Limb (tissue), 2 donors: ENCODE measurements around the gene ZNF805.
"Not testable (repeated sequence)": the region's sequence is repeated elsewhere in the genome, so short reads cannot be mapped to it uniquely, and the experiment has no call there.

Source experiments
- DNase-seq, 2 donors: peaks; one replicate each; pipeline ENCODE4 v3.0.0-alpha.2; 2016; ENCODE audit errors: extremely low spot score in 2 of 2

The ZNF805 gene

DNA sequence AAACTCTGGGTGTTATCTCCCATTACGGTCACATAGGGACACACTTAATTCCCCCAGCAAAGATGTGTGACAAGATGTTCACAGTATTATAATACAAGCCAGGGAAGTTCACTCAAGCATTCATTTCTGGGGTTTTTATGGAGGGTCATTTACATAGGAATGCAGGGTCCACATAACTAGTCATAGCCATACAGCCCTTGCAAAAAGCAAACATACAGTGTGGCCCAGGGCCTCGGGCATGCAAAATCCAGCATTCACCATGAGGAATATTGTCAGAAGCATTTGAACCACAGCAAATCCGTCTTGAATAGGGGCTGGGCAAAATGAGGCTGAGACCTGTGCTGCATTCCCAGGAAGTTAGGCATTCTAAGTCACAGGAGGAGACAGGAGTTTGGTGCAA, 26.9 kb downstream of the ZNF805 start:
- DNase-seq, result no peak

GRCh38 chr19:57269515-57270250, 29.3 kb downstream of the ZNF805 start:
- DNase-seq, result no peak

- DNase-seq, result no peak
Observed at GRCh38 chr19:57271280-57271679, 30.8 kb downstream of the ZNF805 start.

GRCh38 chr19:57273014-57273413, 32.6 kb downstream of the ZNF805 start:
- DNase-seq, result no peak

- no peak for DNase-seq
Observed at GRCh38 chr19:57276430-57276829, 36.0 kb downstream of the ZNF805 start.

GRCh38 chr19:57278481-57278880, 38.0 kb downstream of the ZNF805 start:
- DNase-seq, result not testable (repeated sequence)

DNA sequence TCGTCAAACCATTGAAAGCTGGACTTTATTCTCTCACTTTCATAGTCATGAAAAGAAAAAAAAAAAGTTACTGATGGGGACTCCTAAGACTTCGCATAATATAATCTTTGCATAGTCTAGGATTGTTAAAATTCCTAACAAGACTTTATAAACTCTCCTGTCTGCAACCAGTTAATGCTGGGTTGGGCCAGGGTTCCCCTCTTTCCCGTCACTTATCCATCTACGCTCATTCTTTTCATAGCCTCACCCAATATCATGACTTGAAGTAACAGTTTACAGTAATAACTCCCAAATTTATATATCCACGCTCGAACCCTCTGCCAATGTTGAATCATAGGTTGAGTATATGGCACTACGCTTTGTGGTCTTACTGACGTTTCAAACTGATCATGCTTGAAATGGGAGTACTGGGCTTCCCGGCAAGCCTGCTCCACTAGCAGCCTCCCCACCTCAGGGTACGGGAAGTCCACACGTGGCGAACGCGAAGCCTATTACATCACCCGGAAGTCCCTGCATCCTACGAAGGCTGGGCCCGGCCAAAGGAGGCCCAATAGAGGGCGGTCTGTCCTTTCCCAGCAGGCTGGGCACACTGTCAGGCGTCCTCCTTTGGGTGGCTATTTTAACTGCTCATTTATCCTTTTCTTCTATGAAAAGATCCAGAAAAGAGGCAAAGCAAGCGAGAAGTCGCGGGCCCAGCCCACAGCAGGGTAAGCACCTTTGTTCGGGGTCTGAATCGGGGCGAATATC, 39.2 kb downstream of the ZNF805 start:
- peak; percentile 93 to 97 for DNase-seq

GRCh38 chr19:57280165-57280961, 39.9 kb downstream of the ZNF805 start, which contains the start of gene ZNF460:
ZNF460 (plus strand) TSS chr19:57280485; CDS start chr19:57280807, 322 bp downstream.
- DNase-seq, result peak; percentile 95 to 99

GRCh38 chr19:57280962-57281400, 40.5 kb downstream of the ZNF805 start:
- DNase-seq, result no peak

DNA sequence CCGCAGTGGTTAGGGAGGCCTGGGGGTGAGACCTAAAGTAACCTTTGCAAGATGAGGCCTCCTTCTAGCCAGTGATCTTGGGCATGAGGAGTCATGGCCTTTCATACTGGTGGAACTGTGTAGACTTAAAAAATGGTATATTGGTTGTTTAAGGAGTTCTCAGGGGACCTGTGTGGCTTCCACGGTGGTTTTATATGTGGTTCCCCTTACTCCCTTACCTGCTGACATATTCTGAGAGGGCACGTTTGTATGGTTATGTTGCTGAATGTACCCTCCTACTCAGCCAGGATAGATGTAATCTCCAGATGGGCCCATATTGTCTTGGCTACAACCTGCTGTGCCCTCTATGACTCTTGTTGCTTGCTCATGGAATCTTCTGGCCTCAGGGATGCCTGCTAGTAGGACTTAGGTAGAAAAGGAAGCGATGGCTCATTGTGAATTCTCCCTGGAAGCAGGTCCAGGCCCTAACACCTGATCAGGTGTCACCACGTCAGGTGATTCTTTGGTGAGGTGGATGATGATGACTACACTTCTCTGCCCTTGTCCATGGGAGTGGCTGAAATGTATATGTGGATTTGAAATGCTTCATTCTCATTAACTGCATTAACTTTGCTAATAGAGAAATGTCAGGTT, 41.7 kb downstream of the ZNF805 start:
- DNase-seq, result no peak

- no peak for DNase-seq
Observed at GRCh38 chr19:57288373-57288772, 47.9 kb downstream of the ZNF805 start.

GRCh38 chr19:57290970-57291369, 50.5 kb downstream of the ZNF805 start:
- no peak for DNase-seq

DNA sequence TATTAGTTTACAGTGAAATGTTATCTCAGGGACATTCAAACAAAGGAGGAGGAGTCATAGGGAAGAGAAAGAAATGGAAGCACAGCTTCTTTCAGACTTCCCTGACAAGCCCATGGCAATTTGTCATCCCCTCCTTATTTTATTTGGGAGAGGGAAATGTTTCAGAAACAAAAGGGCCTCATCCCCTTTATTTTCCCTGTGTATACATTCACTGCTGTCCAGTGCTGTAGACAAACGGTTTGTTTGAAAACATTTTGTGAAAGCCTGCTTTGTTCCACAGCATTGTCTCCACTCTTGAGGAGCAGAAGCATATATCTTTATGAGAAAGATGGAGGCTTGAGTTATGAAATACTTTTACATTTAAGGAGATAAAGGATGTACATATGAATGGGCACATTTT, 52.1 kb downstream of the ZNF805 start:
- no peak for DNase-seq

GRCh38 chr19:57293719-57294118, 53.3 kb downstream of the ZNF805 start:
- no peak for DNase-seq

DNA sequence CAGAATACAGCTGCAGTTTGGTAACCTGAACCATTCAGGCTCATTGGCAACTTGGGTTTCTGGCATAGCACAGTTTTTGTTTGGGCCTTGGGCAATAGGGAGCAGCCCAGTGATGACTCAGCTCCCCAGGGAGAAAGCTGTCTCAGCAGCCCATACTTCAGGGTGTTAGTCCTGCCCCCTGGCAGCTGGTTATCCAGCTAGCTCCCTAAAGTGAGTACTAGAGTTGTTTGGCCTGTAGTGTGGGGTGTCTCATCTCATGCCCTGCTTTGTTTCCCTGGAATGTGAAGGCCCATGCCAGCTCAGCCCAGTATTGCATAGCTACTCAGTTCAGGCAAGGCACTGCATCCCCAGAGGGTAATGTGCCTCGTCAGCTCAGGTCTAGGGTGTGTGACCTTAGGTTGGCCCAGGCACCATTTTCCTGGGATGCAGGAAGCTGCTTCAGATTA, 61.6 kb downstream of the ZNF805 start:
- no peak for DNase-seq

DNA sequence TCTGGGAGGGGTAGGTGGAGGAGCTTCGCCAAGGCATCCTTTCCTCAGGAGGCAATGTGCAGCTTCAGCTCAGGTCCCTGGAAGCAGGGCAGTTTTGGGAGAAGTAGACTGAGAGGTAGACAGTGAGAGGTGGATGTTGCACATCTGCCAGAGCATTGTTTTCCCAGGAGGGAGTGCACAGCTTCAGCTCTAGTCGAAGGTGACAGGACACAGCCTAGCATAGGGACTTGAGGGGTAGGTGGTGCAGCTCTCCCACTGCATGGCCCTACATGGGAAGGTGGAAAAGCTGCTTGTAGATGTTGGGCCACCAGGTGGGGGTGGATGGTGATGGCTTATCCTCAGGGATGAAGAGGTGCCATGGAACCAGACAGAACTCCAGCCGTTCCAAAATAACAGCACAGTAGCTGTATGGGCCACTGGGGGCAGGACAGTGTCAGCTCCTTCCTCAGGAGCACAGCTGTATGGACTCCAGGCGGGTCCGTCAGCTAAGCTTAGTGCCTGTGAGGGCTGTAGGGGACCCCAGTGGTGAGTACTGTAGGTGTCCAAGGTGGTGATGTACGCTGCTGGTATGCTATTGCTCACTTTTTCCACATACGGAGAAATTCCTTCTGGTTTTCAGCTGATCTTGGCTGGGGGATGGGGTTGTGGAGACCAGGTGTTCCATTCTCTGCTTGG, 62.4 kb downstream of the ZNF805 start:
- no peak for DNase-seq
